NCI-H460 (cell line): ENCODE data around the gene PROX1. TPM values are rescaled to one million over a fixed set of nuclear protein-coding genes. Genes with fewer than 3 reads are reported as not detected.
A peak's percentile ranks its signal among the peaks of the same experiment; 100 is the strongest.

Experiments
- DNase-seq: peaks from one replicate; pipeline ENCODE4 v3.0.0-alpha.2; 2016; ENCODE audit warnings: low read depth; ENCODE audit errors: extremely low read depth
- polyA plus RNA-seq: library from polyadenylated mRNA; depleted of rRNA; stranded (reverse); fragments of >200 nt; gene quantifications from 2 replicates; pipeline ENCODE4 v1.2.3, GENCODE V29; 2014; cell fraction: nucleus; rRNA removed
- total RNA-seq: library from RNA; depleted of rRNA; stranded (reverse); fragments of >200 nt; shearing (Covaris generic); gene quantifications from 2 replicates; pipeline ENCODE4 v1.2.3, GENCODE V29; 2014; rRNA removed

The PROX1 gene, protein sequence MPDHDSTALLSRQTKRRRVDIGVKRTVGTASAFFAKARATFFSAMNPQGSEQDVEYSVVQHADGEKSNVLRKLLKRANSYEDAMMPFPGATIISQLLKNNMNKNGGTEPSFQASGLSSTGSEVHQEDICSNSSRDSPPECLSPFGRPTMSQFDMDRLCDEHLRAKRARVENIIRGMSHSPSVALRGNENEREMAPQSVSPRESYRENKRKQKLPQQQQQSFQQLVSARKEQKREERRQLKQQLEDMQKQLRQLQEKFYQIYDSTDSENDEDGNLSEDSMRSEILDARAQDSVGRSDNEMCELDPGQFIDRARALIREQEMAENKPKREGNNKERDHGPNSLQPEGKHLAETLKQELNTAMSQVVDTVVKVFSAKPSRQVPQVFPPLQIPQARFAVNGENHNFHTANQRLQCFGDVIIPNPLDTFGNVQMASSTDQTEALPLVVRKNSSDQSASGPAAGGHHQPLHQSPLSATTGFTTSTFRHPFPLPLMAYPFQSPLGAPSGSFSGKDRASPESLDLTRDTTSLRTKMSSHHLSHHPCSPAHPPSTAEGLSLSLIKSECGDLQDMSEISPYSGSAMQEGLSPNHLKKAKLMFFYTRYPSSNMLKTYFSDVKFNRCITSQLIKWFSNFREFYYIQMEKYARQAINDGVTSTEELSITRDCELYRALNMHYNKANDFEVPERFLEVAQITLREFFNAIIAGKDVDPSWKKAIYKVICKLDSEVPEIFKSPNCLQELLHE
- 0.12 TPM in 2 replicates for total RNA-seq
- polyA plus RNA-seq: 0.01 TPM in 1 of 2 replicates, not detected in the other

DNA sequence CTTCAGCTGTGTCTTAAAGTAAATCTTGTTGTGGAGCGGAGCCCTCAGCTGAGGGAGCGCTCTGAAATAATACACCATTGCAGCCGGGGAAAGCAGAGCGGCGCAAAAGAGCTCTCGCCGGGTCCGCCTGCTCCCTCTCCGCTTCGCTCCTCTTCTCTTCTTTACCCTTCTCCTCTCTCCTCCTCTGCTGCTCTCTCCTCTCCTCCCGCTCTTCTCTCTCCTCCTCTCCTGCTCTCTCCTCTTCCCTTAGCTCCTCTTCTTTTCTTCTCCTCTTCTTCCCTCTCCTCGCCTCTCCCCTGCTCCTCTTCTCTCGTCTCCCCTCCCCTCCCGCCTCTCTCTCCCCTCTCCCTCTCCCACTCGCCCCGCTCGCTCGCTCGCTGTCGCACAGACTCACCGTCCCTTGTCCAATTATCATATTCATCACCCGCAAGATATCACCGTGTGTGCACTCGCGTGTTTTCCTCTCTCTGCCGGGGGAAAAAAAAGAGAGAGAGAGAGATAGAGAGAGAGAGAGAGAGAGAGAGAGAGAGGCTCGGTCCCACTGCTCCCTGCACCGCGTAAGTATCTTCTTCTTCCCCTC is at the start of gene PROX1:
Gene PROX1 (plus strand): TSS at position 47 of the 580 bp plus-strand sequence. CDS start 8,563 bp downstream, outside the sequence.
- peak; percentile 79 for DNase-seq

DNA sequence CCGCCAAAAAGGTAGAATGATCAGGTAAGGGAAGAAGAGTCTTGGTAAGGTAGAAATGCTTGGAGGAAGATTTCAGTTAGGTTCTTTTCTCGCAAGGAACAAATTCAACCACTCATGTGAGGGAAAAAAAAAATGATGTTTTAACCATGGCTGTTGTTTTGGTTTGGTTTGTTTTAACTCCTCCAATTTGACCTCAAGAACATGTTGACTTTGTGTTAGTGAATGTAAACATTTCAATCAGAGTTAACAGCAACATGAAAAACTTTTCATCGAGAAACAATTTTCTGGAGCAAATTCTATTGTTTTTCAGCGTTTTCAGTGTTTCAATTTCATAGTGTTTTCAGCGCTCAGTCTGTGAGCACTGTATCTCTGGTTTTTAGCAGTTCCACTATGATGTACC is 49.0 kb upstream of the PROX1 start:
- DNase-seq: no peak

DNA sequence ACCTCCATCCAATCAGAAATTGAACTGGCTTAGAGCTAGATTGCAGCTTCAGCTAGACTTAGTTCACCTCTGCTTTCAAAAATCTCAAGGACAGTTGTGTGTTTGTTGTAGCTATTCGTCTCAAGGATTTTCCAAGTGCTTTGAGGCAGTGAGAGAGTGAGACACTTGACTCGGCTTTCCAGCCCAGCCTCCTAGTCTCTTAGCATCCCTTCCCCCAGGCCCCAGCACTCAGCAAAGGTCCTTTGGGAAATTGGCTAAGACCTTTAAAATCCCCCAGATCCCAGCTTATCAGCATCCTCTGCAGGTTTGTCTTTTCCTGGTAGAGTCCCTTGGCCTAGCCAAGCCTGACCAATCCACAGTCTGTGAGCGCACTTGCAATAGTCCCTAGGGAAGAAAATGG is 47.9 kb upstream of the PROX1 start:
- no peak for DNase-seq

DNA sequence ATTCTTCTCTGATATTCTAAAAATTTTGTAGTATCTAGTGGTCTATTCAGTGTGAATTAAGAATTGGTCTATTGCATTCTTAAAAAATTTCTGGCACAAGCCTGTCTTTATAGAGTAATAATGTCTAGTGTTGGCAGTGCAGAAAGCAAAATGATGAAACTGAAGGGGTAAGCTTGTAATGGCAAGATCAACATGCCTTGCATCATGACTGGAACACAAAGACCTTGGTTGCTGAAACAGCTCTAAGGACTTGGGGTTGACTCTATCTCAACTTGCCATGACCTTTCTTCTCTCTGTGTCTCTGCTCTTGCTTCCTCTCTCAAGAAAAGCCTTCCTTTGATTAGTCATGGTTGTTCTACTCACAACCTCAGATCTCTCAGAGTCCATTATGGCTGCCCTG is 46.8 kb upstream of the PROX1 start:
- DNase-seq: no peak

DNA sequence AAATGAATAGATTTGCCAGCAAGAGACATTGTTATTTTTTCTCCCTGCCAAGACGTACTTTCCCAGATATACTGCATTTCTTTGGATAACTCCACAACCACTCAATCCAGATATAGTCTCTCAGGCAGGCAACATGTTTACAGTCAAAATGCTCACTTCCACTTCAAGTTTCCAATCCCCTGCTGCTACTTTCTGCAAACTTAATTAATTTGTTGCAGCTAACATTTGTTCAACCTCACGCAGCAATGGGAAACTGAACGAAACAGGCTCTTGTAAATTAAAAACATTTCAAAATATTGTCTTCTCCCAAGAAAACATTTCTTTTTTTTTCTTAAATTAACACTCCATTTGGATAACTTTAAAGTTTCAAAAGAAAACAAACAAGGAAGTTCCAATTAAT is 45.7 kb upstream of the PROX1 start:
- DNase-seq: no peak

DNA sequence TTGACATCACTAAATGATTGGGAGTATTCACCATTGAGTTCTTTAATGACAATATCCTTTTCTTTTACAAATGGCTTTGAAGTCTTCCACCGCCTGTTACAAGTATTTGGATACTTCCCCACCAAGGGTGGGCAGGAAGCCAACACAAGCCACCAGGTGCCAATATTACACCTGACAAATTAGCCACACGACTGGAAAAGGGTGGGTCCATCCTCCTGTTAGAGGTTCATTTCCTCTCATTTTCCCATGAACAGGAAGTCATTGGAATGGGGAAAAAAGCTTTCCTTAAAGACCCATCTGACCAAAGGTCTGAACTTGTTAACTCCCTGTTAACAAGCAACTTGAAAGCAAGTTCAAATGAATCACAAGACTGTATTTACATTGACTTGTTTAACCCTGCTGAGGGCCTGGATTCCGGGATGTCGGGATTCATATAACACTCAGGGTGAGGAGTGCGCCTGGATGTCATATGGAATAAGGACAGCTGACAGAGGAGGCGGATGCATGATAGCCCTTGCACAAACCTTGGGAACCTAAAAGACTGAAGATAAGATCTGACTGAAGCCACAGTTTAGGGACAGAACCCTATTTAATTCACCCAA is 40.5 kb upstream of the PROX1 start:
- DNase-seq: no peak

DNA sequence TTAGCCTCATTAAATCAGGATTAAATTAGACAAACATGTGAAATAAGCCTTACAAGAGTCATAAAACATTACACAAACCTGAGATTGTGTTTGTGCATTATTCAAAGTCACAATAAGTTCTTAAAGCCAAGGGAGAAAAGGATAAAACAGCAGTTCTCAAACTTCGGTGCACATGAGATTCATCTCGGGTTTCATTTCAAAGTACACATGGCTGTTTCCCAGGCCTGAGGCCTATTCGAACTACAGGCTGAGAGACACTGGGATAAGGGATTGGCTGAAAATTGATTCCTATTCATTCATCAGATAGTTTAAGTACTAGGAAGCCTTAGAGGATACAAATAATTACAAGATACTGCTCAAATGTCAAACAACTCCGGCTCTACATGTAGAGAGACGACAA is 35.9 kb upstream of the PROX1 start:
- DNase-seq: no peak

DNA sequence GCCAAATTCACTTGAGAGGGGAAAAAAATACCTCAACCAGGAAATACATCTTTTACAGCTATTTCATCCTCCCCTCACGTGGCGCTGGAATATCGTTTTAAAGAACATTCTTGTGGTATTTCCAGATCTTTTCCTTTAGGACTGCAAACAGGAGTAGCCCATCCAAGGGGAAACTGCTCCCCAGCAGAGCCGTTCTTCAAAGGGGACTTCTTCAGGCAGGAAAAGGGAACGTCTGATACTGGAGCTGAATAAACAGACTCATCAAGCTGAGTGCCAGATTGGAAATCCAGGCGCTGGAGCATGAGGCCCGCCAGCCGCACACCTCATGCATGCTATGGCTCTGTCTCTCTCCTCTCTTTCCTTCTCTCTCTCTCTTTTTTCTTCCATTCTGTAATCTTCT is 34.0 kb upstream of the PROX1 start:
- no peak for DNase-seq

DNA sequence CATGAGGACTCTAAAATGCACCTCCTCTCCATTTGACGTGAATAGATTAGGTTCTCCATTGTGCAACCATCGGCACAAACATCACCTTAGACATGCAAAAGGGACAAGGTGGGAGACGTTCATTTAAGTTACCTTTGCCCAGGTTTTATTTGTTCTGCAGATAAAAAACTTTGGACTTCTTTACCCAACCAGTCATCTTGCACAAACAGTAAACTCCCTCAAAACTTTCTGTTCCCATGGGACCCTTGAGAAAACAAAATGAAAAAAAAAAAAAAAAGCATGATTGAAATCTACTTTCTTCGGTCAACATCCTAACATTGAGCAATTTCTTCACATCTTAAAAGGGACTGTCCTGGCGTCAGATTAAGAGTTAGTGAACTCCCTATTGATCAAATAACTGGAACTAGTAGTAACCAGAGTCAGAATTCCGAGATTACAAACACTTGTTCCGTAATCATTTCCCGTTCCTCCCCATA is 31.4 kb upstream of the PROX1 start:
- DNase-seq: no peak

DNA sequence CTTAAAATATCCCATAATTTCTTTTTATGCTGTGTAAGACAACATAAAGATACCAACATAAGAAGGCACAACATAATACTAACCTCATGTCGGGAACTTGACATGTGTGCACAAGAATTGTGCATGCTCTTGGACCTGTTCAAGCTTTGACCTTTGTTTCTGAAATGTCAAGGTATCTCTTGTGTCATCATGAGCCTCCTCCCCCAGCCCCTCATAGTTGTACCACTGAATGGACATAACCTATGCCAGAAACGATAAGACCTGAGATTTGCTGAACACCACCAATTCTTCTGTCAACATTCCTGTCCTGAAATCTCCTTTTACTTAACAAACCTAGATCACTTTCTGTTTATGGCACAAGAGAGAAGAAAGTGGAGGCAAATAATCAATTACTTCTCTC is 29.4 kb upstream of the PROX1 start:
- DNase-seq: no peak

DNA sequence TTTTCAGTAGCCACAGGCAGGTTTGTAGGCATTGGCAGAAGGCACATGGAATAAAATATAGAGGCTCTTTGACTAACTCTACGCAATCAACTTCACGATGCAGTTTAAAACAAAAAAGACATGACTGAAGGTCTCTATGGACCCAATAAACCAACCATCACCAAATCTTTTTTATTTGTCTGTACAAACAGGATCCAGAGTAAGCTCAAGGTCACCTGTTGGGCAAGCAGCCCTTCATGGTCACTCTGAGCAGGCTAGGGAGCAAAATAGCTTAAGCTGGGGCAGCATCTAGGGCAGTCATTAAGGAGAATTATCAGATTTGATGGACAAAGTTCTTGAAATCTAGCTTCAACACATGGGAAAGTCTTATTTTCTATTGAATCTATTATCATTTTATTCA is 26.8 kb upstream of the PROX1 start:
- no peak for DNase-seq

DNA sequence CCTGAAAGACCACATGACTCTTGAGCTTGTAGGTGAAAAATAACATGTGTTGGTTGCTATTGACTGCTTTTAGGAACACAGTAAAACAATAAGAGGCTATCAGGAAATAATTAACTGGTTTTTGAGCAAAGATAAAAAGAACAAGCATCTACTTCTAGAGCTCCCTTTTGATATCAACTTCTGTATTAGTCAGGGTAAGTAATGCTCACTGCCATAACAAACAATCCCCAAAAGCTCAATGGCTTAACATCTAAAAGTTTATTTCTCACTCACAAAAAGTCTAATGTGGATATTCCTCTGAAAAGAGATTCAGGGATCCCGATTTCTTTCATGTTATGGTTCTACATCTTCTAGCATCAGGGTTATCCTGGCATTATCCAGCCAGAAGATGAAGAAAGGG is 25.3 kb upstream of the PROX1 start:
- no peak for DNase-seq

DNA sequence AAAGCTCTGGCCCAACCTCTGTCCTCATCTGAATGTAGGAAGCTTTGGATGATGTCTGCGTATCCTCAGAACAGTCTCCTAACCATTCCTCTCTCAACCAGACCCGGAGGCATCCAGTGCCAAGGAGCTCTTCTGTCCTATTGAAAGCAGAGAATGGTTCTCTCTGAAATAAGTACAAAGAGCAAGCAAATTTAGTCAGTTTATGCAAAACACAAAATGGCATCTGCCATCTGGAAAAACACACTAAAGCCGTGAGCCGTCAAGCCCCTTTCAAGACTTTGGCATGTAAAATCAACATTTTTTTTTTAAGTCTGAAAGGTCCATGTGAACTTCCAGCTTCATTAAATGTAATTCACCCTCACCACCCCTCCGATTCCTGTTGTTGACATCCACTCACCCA is 21.7 kb upstream of the PROX1 start:
- no peak for DNase-seq

DNA sequence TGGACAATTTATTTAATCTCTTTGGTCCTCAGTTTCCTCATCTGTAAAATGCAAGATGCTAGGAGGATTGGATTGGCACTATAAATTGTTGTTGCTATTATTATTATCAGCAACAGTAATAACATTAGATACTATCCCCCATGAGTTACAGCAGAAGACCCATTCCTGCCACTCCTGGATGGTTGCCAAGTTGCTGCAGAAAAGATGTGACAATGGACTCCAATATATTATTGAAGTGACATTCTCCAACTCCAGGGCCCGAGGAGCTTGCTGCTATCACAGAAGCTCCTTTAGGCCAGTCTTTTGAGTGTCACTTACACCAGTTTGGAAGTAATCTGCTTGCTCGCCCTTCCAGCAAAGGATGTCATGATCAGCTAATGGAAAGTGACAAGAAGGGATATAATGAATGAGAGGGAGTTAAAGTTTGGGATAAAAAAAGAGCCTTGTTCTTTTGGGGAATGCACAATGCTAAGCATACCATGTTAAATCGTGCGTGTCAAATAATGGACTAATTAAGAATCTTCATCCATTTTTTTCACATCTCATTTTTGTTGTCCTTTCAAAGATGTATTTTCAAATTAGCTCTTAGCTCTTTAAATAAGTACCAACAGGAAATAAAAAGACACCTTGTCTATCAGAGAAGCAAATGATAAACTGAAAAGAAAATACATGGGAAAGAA is 19.5 kb upstream of the PROX1 start:
- no peak for DNase-seq

DNA sequence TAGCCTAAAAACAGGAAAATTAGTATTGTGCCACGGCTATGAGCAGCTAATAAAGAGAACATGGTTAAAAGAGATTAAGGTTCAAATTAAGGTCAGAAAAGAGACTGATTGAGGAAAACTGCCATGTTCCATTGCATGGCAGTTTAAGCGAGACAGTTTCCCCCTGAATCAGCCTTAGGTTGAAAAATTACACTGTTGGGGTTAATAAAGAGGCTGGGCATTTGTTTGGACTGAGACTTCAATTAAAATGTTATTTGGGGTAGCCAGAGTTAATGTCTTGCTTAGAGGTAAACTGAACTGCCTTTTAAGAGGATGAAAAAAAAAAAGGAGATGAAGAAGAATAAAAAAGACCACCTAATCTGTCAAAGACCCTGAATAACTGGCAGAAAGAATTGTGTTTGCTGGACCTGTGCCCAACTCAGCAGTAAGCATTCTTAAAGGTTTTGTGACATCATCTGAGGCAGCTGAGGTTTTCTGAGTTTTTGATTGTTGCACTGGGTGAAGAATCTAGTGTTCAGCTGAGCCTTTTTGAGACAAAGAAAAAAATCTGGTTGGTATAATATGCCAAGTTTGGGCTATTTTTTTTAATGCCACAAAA is 17.7 kb upstream of the PROX1 start:
- no peak for DNase-seq

DNA sequence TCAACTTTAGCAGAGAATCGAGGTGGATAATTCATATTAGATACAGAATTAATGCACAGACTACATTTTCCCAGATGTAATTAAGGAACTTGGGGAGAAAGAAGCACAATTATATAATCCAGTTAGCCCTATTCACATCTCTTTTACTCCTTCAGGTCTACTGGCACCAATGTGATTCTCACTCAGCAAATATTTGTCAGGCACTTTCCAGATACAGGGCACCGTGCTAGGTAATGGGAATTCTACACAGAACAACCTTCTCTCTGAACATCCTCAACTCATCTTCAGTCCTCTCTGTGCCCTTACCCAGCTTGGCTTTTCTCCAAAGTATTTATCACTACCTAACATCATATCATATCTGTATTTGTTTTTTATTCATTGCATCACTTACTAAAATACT is 15.6 kb upstream of the PROX1 start:
- no peak for DNase-seq

DNA sequence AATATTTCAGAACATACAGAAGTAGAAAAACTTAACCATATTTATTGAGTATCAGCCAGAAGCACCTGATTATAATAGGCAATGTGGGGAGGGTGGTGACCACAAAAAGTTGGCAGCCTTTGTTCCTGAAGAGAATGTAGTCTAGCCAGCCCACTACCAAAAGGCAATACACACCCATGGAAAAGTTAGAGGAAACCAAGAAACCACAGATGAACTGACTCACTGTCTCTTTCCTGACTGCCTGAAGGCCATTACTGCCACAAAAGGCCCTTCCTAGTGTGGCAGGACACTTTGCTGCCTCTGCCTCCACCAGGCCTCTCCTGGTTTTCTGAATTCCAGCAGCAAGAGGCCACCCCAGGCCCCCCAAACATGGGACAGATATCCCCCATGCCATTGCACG is 14.6 kb upstream of the PROX1 start:
- no peak for DNase-seq

DNA sequence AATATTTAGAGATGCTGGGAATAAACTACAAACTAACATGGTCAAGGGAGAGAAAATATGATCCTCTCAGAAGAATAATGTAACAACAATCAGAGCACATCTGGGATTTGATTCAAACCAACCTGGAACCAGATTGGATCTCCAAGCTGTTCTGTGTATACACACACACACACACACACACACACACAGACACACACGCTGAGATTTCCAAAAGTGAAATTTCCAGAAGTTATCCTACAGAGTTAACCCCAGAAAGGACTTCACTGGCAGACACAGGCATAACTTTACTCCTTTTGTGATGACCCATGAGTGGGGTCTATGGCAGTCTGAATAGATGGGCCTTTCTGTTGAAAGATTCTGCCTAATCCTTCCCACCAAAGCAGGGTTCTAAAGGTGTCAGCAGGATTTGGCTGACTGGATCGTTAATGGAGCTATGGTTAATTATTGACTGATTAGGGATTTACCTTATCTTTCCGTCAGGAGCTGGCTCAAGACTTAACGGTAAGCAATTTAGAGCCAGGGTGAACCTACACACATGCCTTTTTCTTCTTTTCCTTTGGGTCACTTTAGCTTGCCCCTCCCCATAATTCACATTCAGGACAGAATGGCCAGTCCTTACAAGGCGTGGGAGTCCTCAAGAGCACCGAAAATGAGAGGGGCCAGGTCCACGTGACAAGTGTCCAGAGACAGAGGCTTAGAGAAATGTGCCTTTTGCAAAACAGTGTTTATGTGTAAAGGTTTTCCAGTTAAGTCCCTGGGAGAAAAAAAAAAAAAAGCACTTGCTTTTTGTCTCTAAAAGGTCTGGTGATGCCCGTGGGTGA is 10.9 kb upstream of the PROX1 start:
- no peak for DNase-seq

DNA sequence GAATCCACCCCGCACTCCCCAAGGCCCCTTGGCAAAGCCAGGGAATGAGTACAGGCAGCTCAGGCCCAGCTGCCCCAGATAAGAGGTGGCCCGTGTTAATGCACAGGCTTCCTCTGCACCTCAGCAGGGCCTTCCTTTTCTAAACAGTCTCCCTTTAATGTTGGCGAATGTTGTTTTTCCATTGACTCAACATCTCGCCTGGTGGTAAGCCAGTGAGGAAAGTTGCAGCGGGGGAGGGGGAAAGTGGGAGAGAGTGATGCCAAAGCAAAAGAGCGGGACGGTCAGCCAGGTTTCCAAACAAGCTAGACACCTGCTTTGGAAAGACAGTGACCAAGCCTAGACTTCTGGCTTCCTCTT is 10.3 kb upstream of the PROX1 start:
- no peak for DNase-seq
